Glomerular visceral epithelial cell (primary cell): ENCODE measurements around the gene ESR1.
"Not testable (repeated sequence)": the region's sequence is repeated elsewhere in the genome, so short reads cannot be mapped to it uniquely, and the experiment has no call there.

Experiments
- DNase-seq: peaks from one replicate; pipeline ENCODE4 v3.0.0-alpha.2; 2016; ENCODE audit errors: extremely low spot score

Gene ESR1

DNA sequence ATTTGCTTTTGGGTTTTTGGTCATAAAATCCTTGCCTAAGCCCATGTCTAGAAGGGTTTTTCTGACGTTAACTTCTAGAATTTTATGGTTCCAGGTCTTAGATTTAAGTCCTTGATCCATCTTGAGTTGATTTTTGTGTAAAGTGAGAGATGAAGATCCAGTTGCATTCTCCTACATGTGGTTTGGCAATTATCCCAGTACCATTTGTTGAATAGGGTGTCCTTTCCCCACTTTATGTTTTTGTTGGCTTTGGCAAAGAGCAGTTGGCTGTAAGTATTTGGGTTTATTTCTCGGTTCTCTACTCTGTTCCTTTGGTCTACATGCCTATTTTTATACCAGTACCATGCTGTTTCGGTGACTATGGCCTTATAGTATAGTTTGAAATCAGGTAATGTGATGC lies 86.9 kb downstream of the ESR1 start:
- DNase-seq: not testable (repeated sequence)

DNA sequence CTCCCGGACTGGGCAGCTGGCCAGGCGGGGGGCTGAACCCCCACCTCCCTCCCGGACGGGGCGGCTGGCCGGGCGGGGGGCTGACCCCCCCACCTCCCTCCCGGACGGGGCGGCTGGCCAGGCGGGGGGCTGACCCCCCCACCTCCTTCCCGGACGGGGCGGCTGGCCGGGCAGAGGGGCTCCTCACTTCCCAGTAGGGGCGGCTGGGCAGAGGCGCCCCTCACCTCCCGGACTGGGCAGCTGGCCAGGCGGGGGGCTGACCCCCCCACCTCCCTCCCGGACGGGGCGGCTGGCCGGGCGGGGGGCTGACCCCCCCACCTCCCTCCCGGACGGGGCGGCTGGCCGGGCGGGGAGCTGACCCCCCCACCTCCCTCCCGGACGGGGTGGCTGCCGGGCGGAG lies 91.7 kb downstream of the ESR1 start:
- not testable (repeated sequence) for DNase-seq

DNA sequence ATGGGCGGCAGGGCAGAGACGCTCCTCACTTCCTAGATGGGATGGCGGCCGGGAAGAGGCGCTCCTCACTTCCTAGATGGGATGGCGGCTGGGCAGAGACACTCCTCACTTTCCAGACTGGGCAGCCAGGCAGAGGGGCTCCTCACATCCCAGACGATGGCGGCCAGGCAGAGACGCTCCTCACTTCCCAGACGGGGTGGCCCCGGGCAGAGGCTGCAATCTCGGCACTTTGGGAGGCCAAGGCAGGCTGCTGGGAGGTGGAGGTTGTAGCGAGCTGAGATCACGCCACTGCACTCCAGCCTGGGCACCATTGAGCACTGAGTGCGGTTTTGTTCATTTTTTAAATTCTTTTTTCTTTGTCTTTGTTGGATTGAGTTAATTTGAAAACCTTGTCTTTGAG lies 92.3 kb downstream of the ESR1 start:
- not testable (repeated sequence) for DNase-seq

DNA sequence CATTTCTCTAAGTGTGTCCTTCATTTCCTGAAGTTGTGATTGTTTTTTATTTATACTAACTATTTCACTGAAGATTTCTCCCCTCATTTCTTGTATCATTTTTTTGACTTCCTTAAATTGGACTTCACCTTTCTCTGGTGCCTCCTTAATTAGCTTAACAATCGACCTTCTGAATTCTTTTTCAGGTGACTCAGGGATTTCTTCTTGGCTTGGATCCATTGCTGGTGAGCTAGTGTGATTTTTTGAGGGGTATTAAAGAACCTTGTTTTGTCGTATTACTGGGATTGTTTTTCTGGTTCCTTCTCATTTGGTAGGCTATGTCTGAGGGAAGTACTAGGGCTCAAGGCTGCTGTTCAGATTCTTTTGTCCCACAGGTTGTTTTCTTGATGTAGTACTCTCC lies 92.8 kb downstream of the ESR1 start:
- DNase-seq: no peak

DNA sequence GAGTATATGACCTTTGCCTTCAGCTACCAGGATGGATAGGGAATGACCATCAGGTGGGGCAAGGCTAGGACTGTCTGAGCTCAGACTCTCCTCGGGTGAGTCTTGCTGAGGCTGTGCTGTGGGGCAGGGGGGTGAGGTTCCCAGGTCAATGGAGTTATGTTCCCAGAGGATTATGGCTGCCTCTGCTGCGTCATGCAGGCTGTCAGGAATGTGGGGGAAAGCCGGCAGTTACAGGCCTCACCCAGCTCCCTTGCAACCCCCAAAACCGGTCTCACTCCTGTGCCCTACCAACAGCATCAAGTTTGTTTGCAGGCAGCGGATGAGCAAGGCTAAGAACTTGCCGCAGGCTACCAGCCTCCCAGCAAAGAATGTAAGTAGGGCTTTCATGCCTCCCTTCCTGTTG lies 93.5 kb downstream of the ESR1 start:
- DNase-seq: no peak

DNA sequence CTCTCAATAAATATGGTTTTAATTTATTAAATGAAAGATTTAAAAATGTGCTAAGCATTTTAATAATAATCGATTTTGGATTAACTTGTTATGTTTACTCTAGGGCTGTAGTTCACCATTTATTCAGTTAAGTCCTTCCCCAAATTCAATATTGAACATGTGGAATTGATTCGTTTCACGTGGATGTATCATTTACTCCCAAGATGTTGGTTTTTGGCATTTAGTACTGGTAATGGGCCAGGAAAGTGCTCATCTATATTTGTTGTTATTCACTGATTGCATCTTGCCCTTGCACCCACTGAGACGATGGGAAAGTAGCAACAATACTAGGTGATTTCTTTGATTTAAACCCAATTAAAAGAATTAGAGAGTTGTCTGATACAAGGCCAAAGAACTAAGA lies 97.1 kb downstream of the ESR1 start:
- DNase-seq: no peak

DNA sequence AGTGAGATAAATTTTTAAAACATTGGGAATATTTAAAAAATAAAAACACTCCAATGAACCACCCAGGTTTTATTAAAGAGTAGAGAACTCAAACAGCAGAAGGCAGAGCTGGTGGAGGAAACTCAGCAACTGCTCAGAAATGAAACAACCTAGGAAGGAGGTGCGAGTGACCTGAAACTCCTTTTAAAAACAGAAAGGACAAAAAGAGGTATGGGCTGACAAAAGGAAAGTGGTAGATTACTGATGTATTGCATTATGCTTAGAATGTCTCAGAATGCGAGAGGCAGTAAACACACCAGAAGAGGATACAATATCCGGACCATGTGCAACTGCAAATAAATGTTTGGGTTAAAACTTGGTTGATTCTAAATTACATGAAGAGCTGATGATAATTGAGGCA lies 97.6 kb downstream of the ESR1 start:
- no peak for DNase-seq

DNA sequence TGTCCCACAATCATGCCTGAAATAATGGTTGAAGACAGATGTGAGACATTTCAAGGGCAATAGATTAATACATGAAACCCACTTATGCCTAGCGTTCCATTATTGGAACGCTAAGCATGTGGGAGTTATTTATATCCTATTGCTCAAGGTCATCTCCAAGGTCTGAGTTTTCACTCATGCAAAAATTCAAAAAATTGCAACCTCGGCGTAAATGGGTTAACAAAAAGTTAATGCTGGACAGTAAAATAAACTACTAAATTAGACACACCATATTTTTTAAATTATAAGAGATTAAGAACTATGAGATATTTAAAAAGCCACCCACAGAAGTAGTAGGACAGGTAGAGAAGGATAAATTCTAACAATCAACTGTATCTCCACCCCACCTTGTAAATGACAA lies 98.4 kb downstream of the ESR1 start:
- DNase-seq: no peak

DNA sequence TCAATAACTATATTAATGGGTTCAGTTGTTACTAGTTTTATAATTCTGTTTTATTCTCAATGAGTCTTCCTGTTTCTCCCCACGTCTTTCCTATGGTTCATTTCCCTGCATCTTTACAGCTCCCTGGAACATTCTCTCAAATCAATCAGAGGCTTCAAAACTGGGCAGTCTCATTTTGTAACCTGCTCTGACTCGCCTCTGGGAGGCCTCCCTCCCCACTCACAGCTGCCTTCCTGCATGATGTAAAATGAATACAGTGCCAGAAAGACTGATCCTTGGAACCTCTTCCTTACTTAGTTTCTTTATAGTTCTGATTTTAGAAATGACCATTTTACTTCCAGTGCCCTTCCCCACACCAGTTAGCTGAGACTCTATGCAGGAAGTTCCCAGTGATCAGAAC lies 103.9 kb downstream of the ESR1 start:
- DNase-seq: no peak

DNA sequence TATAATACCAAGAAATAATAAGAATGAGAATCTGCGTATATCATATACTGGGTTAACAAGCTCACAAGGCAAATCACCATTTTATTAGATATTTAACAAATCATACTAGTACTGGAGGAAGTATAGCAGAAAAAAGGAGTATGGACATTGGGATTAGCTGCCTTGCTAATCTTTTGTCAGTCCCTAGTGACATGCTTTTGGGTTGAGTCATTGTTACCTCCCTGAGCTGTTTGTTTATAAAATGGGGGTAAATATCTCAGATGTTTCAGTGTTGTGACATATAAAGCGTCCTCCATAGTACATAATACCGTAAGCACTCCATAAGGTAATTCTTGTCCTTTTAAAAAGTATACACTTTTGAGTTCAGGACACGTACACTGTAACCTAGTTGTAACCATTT lies 107.0 kb downstream of the ESR1 start:
- DNase-seq: no peak

DNA sequence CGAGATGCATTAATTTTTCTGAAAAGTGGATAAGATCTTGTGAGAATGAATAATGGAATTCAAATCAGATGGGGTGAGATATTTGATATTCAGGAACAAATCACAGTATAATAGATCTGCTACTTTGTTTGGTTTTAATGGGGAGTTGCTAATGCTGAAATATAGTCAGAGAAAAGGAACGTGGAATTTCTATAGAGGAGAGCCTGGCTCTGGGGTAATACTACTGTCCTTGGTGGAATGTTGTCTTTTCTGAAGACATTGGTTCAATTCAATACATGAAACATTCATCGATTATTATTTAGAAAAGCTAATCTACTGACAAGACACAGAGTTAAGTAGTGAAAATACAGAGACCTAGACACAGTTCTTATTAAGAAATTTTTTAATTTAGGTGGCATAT lies 108.6 kb downstream of the ESR1 start:
- no peak for DNase-seq

DNA sequence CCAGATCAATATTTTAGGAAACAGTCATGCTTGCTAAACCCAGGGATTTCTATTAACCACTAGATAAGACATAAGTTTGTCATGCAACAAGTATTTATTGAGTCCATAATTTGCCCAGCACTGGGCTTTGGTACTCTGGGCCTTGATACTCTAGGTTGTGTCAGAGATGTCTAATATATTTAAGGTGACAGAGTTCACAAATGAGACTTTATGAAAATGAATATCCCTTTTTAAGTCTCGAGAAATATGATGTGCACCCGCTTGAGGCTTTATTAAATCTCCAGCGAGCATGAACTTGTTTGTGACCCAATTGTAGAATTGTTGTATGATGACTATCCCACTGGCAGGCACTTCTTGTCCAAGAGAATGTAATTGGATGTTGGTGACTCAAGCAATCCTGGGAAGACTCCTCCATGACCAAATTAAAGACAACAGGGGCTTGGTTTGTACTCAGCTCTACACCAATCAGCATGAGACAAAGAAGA lies 109.2 kb downstream of the ESR1 start:
- no peak for DNase-seq

DNA sequence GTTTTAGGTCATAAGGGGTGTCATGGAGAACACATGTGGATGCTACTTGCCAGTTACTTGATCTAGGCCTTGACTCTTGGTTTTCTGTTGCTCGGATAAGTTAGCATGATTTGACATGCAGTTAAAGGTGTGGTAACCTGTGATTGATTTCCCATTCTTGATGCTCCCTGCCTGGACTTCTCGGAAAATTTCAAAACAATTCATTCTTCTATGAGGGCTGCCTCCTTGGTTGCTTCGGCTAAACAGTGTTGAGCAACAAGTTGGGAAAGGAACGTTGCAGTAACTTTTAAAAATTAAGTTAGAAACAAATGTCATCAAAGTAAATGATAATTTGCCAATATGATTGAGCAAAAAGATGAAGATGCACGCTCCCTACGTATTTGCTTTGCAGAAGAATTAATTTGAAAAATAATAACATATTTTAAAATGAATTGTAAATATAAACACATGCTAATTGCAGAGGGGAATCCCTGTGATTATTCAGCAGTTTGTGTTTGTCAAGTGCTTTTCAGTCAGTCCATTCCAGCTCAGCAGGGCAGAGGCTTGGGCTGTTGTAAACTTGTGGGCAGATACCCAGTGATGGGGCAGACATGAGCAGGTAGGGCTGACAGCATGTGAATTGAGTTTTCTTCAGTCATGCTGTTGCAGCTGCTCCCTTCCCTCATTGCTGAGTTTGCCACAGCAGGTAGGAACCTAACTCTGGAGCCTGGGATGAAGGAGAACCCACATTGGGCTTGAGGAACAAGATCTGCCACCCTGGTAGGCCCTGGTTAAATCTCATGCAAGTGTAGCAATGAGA lies 110.2 kb downstream of the ESR1 start:
- DNase-seq: no peak

DNA sequence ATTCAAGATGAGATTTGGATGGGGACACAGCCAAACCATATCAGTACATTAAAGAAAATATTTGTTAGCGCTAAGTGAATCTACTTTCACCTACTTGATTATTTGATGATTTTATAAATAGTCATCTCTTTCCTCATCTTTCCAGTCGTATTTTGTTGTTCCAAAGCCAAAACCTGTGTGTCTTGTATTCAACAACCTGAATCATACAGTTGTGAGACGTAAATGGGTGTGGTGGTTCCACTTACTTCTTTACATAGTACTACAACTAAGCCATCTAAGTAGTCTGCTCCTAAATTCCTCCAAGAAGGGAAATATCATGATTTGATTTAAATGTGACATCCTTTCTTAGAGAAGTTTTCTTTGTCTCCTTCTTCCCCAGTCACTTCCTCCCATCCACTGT lies 132.8 kb downstream of the ESR1 start:
- no peak for DNase-seq

DNA sequence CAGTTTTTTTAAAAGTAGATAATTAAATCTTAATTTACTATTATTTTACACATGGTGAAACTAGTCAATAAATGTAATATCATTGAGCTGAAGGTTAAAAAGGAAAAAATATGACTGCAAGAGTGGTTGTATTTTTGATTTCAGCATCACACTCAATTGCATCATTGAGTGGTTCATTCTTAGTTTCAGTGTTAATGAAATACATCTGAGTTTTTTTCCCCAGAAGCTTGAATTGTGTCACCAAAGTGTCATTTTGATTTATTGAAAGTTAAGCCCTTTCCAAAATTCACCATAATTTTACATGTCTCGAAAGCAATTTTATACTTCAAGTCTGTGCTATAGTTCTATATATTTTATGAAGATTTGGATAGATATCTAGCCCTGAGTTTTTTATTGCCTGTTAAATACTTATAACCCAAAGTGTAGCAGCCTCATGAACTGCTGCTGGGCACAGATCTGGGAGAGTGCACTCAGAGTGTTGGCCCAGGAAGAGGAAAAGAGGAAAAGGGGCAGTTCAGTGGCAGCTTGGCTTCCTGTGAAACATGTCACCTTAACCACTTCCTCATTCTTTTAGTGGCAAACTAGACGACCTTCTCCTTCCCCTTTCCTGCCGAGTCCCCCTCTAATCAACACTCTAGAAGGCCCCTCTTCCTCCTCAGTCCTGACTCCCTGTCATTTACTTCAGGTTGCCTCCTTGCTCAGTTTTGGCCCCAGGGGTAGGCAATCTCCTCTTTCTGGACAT lies 140.7 kb downstream of the ESR1 start:
- no peak for DNase-seq

DNA sequence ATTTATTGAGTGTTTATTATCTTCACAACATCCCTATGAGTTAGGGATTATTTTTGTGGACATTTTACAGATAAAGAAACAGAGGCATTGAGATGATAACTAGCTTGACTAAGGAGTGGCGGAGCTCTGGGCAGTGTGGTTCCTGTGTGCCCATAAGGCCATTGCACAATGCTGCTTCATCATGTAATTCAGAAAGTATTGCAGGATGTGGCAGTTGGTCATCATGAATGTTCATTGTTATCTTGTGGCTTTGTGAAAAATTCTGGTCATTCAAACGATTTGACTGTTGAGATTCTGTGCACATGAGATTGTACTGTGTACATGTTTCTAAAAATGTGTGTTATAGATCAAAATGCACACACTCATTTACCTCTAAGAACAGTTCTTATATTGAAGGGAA lies 150.8 kb downstream of the ESR1 start:
- peak; percentile 37 for DNase-seq

DNA sequence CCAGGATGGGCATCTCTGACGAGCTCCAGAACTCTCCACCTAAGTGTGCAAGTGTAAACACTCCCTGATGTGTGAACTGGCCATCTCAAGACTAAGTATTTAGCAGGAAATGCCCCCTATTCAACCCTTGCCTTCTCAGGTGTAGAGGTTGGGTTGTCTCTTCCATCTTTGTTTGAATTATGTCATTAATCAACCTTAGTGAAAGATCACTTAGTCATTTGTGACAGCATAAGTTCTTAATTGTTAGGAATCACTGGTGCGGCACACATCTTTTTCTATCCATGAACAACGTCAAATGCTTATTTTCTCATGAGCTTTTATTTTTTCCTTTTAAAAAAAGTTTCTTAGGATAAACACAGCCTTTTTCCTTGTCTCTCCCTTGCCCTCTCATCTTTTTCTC lies 151.6 kb downstream of the ESR1 start:
- DNase-seq: no peak

DNA sequence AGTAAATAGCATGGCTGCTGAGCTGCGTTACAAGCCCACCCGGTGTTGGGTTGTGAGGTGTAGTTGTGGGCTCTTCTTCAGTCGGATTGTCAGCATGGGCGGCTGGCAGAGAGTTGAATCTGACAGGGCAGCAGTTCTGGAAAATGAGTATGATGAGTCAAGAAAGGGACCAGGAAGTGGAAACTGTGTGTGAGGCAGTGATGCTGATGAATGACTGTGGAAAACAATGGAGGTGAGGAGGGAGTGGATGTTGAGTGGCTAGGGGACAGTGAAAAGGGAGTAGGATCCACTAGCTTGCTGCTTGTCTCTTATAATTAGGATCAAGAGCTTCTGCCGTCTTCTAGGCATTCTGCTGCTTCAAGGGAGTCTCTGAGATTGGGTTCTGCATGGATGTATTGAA lies 154.3 kb downstream of the ESR1 start:
- no peak for DNase-seq

DNA sequence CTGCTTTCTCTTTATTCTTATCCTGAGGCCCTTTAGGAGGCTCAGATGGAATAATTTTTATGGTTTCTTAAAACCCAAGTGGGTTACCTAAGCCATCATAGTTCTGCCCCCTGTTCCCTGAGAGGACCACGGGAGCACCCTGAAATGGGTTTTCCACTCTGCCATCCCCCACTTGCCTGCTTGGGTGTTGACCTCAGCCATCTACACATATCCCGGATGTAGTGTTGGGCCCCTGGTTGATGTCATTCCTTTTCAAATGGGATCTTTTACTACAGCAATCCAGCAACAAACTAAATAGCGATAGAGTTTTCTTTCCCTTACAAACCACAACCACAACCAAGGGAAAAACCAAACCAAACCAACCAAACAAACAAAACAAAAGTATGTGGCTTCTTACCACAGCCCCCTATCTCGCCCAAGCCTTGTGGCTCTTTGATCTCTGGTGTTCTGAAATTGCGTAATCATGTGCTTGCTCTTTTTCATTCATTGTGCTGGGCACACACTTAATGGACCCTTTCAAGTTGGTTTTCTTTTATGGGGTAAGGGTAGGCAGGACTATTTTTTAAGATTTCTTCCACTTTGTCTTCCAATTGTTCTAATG lies 154.9 kb downstream of the ESR1 start:
- DNase-seq: peak; percentile 38

DNA sequence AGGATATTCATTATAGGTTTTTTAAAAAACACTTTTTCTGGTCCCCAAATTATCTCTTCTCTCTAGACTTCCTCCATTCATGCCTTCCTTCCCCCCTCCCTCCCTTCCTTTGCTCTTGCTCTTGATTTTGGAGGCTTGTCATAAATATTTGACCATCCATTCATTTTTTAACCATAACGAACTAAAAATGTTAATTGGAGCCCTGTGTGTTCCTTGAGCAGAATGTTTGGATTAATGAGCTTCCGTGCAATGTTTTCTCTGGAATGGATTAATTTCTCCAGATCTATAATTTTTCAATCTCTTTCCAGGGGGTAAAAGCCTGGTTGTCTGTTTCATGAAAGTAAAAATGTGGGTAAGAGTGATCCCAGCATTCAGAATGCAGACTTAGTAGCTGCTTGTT lies 155.5 kb downstream of the ESR1 start:
- DNase-seq: no peak

DNA sequence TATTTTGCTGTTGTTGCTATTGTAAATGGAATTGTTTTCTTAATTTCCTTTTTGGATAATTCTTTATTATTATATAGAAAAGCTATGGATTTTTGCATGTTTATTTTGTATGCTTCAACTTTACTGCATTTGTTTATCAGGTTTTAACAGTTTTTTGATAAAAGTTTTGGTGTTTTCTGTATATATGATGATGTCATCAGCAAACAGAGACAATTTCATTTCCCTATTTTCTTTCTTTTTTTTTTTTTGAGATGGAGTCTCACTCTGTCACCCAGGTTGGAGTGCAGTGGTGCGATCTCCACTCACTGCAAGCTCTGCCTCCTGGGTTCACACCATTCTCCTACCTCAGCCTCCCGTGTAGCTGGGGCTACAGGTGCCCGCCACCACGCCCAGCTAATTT lies 156.9 kb downstream of the ESR1 start:
- not testable (repeated sequence) for DNase-seq

DNA sequence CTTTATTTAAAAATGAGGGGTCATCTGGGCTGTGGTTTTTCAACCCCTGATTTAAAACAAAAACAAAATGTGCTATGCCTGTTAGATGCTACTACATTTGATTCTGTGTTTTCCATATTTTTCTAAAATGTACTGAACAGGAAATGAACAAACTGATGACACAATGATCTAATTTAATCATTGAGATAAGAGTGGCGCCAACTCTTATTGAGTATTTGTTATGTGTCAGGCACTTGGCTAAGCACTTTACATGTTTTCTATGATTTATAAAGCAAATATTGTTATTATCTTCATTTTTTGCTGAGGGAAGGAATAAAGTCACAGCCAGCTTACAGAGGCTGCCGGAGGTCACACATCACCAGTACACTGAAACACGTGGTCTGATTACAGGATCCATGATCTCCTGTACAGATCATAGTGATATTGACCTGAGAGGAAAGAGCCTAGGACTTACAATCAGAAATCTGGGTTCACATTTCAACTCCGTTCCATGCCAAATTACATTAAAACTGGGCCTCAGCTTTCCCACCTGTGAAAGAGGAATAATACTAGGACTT lies 166.7 kb downstream of the ESR1 start:
- no peak for DNase-seq

DNA sequence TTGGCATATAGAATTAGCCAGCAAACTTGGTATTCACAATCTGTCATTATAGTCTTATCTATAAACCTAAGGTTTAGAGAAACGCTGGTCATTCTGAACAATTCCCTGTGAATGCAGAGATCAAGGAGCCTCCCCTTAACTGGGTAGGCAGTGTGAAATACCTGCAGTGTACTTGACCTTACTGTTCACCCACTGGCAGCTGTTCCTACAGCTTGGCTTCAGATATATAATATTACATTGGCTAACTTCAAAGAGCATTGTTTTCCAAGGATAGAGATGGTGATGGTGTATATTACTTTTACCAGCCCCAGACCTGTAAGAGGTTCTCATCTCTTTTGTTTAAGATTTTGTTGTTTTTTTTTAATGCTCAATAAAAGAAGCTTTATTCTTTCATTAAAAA lies 168.3 kb downstream of the ESR1 start:
- DNase-seq: no peak
